ENCODE data around the gene RNF220. TPM values are rescaled to one million over a fixed set of nuclear protein-coding genes. Genes with fewer than 3 reads are reported as not detected.
A peak's percentile ranks its signal among the peaks of the same experiment; 100 is the strongest.

Gene RNF220
- total RNA-seq, 1 donor from 2014 or later, result 47.1 TPM

- Mint-ChIP-seq H3K4me1 (ENCODE audit: low read depth, unreplicated experiment) (peaks cover 18% of the 10 kb centered on the region), H3K9me3 (ENCODE audit: unreplicated experiment) (no peaks in the 10 kb centered on the region), H3K27ac (ENCODE audit: unreplicated experiment) (no peak overlapping the region), H3K27me3 (ENCODE audit: low read depth, unreplicated experiment) (peaks cover 26% of the 10 kb centered on the region), H3K36me3 (ENCODE audit: low read depth, unreplicated experiment) (peaks cover 2% of the 10 kb centered on the region), H3K4me3 (ENCODE audit: unreplicated experiment) (no peak overlapping the region)
- H2AFZ ChIP-seq (ENCODE audit: low read depth, low read length), result no peak overlapping the region
- no peak overlapping the region for H3K27ac ChIP-seq (ENCODE audit: low read depth, low read length)
- H3K4me2 ChIP-seq (ENCODE audit: low read length), result no peak overlapping the region
- H3K4me1 ChIP-seq (ENCODE audit: insufficient read depth, low read length), result no peaks in the 10 kb centered on the region
- TF ChIP-seq, protein P1, sequence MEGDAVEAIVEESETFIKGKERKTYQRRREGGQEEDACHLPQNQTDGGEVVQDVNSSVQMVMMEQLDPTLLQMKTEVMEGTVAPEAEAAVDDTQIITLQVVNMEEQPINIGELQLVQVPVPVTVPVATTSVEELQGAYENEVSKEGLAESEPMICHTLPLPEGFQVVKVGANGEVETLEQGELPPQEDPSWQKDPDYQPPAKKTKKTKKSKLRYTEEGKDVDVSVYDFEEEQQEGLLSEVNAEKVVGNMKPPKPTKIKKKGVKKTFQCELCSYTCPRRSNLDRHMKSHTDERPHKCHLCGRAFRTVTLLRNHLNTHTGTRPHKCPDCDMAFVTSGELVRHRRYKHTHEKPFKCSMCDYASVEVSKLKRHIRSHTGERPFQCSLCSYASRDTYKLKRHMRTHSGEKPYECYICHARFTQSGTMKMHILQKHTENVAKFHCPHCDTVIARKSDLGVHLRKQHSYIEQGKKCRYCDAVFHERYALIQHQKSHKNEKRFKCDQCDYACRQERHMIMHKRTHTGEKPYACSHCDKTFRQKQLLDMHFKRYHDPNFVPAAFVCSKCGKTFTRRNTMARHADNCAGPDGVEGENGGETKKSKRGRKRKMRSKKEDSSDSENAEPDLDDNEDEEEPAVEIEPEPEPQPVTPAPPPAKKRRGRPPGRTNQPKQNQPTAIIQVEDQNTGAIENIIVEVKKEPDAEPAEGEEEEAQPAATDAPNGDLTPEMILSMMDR (IDR thresholded peaks at IDR 0.05; ENCODE audit: insufficient read depth, low read depth, low read length), result no peak
- TF ChIP-seq EZH2 (IDR thresholded peaks at IDR 0.05; ENCODE audit: insufficient read depth, low read length), result no peak
- H3K36me3 ChIP-seq (ENCODE audit: insufficient read depth, low read length), result no peaks in the 10 kb centered on the region
- H3K9me3 ChIP-seq (ENCODE audit: insufficient read depth, low read depth, low read length), result no peaks in the 10 kb centered on the region
- no peaks in the 10 kb centered on the region for H3K79me2 ChIP-seq (ENCODE audit: insufficient read depth, low read length)
- FAIRE-seq, result no peak
- H3K4me3 ChIP-seq (ENCODE audit: insufficient read depth, low read depth, low read length), result no peak overlapping the region
- H4K20me1 ChIP-seq (ENCODE audit: insufficient read depth, low read length), result no peaks in the 10 kb centered on the region
- H3K9ac ChIP-seq (ENCODE audit: low read length), result no peak overlapping the region
- no peak for DNase-seq (ENCODE audit: low read depth)
- peaks cover 63% of the 10 kb centered on the region for H3K27me3 ChIP-seq (ENCODE audit: insufficient read depth, low read length)
Observed at GRCh38 chr1:44503625-44504024, 98.6 kb downstream of the RNF220 start.

GRCh38 chr1:44505210-44505993, 100.3 kb downstream of the RNF220 start:
- Histone ChIP-seq H4K20me1 (ENCODE audit: insufficient read depth, low read length) (no peaks in the 10 kb centered on the region), H3K9ac (ENCODE audit: low read length) (no peak overlapping the region), H3K36me3 (ENCODE audit: insufficient read depth, low read length) (no peaks in the 10 kb centered on the region), H2AFZ (ENCODE audit: low read depth, low read length) (no peak overlapping the region), H3K27me3 (ENCODE audit: insufficient read depth, low read length) (peaks cover 52% of the 10 kb centered on the region), H3K4me3 (ENCODE audit: insufficient read depth, low read depth, low read length) (no peak overlapping the region), H3K4me1 (ENCODE audit: insufficient read depth, low read length) (no peaks in the 10 kb centered on the region), H3K4me2 (ENCODE audit: low read length) (no peak overlapping the region), H3K27ac (ENCODE audit: low read depth, low read length) (no peak overlapping the region), H3K9me3 (ENCODE audit: insufficient read depth, low read depth, low read length) (no peaks in the 10 kb centered on the region), H3K79me2 (ENCODE audit: insufficient read depth, low read length) (no peaks in the 10 kb centered on the region)
- TF ChIP-seq, protein P1 (IDR thresholded peaks at IDR 0.05; ENCODE audit: insufficient read depth, low read depth, low read length), result no peak
- no peak for TF ChIP-seq EZH2 (IDR thresholded peaks at IDR 0.05; ENCODE audit: insufficient read depth, low read length)
- Mint-ChIP-seq H3K4me3 (ENCODE audit: unreplicated experiment) (no peak overlapping the region), H3K27me3 (ENCODE audit: low read depth, unreplicated experiment) (peaks cover 26% of the 10 kb centered on the region), H3K36me3 (ENCODE audit: low read depth, unreplicated experiment) (peaks cover 2% of the 10 kb centered on the region), H3K9me3 (ENCODE audit: unreplicated experiment) (no peaks in the 10 kb centered on the region), H3K27ac (ENCODE audit: unreplicated experiment) (no peak overlapping the region), H3K4me1 (ENCODE audit: low read depth, unreplicated experiment) (peaks cover 18% of the 10 kb centered on the region)
- FAIRE-seq (no peak), DNase-seq (ENCODE audit: low read depth) (peak; percentile 52)

All from astrocyte (in vitro differentiated cells and primary cell).